GM12878 (cell line): ENCODE results near the gene STEAP1B. TPM values are rescaled to one million over a fixed set of nuclear protein-coding genes. Genes with fewer than 3 reads are reported as not detected.

Experiments used
- ATAC-seq: fragments of 200-7000 bp; cut with Tn5 transposase; 3 replicates; pipeline ENCODE4 v1.9.1; 2020; ENCODE audit warnings: mild to moderate bottlenecking, moderate library complexity
- BruUV-seq: library from RNA; stranded (reverse); fragments of 400-500 nt; replicated peaks from 2 replicates; lab custom pipeline; 2021; lab: Mats Ljungman, UMichigan
- CTCF ChIA-PET: fragments of 300-600 bp; sonication (Branson Sonifier 250); formaldehyde crosslinking; extraction: SDS; loops from one replicate; lab custom pipeline; 2021; ENCODE audit warnings: inconsistent platforms; lab: Yijun Ruan, JAX
- POLR2A ChIA-PET: fragments of 350-600 bp; formaldehyde crosslinking; extraction: SDS; loops from one replicate; lab custom pipeline; 2021; ENCODE audit warnings: inconsistent platforms; lab: Charles Lee
- RAD21 ChIA-PET: fragments of 300-600 bp; sonication (Branson Sonifier 250); formaldehyde crosslinking; loops from one replicate; lab custom pipeline; 2023; ENCODE audit warnings: antibody characterized with exemption; ENCODE audit not compliant: unreplicated experiment; lab: Charles Lee
- SMC1A ChIA-PET: fragments of 300-600 bp; sonication (Branson Sonifier 250); formaldehyde crosslinking; loops from one replicate; lab custom pipeline; 2023; ENCODE audit not compliant: unreplicated experiment, uncharacterized antibody; lab: Charles Lee
- DNase-seq: peaks from one replicate; pipeline ENCODE4 v3.0.0-alpha.2; 2011; ENCODE audit warnings: low read depth, low spot score
- FAIRE-seq: peaks from 3 replicates; lab custom pipeline; 2011; peaks lifted over from hg19 to GRCh38; lab: Jason Lieb, UNC
- H2AFZ ChIP-seq: 2 replicates; pipeline ENCODE4 v1.6.0; 2011; ENCODE audit warnings: low read depth, low read length, control low read depth; ENCODE audit not compliant: control insufficient read depth
- H3K27ac ChIP-seq: 2 replicates; pipeline ENCODE4 v1.5.1; 2011; ENCODE audit warnings: control low read depth; ENCODE audit not compliant: control insufficient read depth, insufficient read depth
- H3K27me3 ChIP-seq, 2 experiments: replicated peaks in 1 of 2; 2 replicates each; pipeline versions ENCODE4 v1.6.0 to v1.6.1; 2011; ENCODE audit warnings: low read length in 1 of 2; ENCODE audit not compliant: control insufficient read depth in 2 of 2, insufficient read depth in 2 of 2
- H3K36me3 ChIP-seq, 2 experiments: 2 replicates each; pipeline ENCODE4 v1.5.1; 2011; ENCODE audit warnings: low read length in 1 of 2; ENCODE audit not compliant: control insufficient read depth in 2 of 2, insufficient read depth in 2 of 2
- H3K4me1 ChIP-seq: 2 replicates; pipeline ENCODE4 v1.6.1; 2011; ENCODE audit warnings: mild to moderate bottlenecking, low read length, moderate library complexity, mixed read lengths; ENCODE audit not compliant: control insufficient read depth, insufficient read depth
- H3K4me2 ChIP-seq: 2 replicates; pipeline ENCODE4 v1.6.0; 2011; ENCODE audit warnings: control low read depth; ENCODE audit not compliant: control insufficient read depth, insufficient read depth
- H3K4me3 ChIP-seq: fragments of 200-600 bp; sonication (generic); 2 replicates; pipeline ENCODE4 v1.5.1; 2016
- H3K79me2 ChIP-seq: 2 replicates; pipeline ENCODE4 v1.6.0; 2011; ENCODE audit warnings: low read length; ENCODE audit not compliant: control insufficient read depth, insufficient read depth
- H3K9ac ChIP-seq: 2 replicates; pipeline ENCODE4 v1.8.0; 2011; ENCODE audit warnings: low read length, control low read depth, mixed read lengths; ENCODE audit not compliant: control insufficient read depth, insufficient read depth
- H3K9me3 ChIP-seq: replicated peaks from 3 replicates; pipeline ENCODE4 v1.5.1; 2011; ENCODE audit warnings: mild to moderate bottlenecking, low read length; ENCODE audit not compliant: control insufficient read depth, insufficient read depth
- H4K20me1 ChIP-seq: 2 replicates; pipeline ENCODE4 v1.6.0; 2011; ENCODE audit not compliant: control insufficient read depth, insufficient read depth
- ATF2 ChIP-seq: IDR thresholded peaks from 2 replicates; pipeline ENCODE4 v1.6.1; 2012; ENCODE audit warnings: low read length, inconsistent platforms
- CHD4 ChIP-seq: fragments of 200-600 bp; sonication (generic); IDR thresholded peaks from 2 replicates; pipeline ENCODE4 v1.6.1; 2016; ENCODE audit warnings: mild to moderate bottlenecking
- GABPA ChIP-seq: IDR thresholded peaks from 2 replicates; pipeline ENCODE4 v1.6.1; 2014; ENCODE audit warnings: antibody characterized with exemption, low read depth, mild to moderate bottlenecking, inconsistent platforms
- HDAC6 ChIP-seq: fragments of 200-600 bp; sonication (generic); IDR thresholded peaks from one replicate; pipeline ENCODE4 v1.8.0; 2017; ENCODE audit warnings: antibody characterized with exemption; ENCODE audit not compliant: unreplicated experiment
- NFXL1 ChIP-seq: fragments of 450-650 bp; IDR thresholded peaks from 2 replicates; pipeline ENCODE4 v1.6.1; 2017; ENCODE audit warnings: antibody characterized with exemption, mild to moderate bottlenecking, borderline replicate concordance
- PML ChIP-seq: IDR thresholded peaks from 2 replicates; pipeline ENCODE4 v1.6.1; 2012; ENCODE audit warnings: low read length, inconsistent platforms
- POLR2A ChIP-seq: IDR thresholded peaks from 2 replicates; pipeline ENCODE4 v1.6.1; 2011; ENCODE audit warnings: low read depth, mild to moderate bottlenecking, low read length
- RAD21 ChIP-seq: IDR thresholded peaks from 2 replicates; pipeline ENCODE4 v1.6.1; 2011; ENCODE audit warnings: mild to moderate bottlenecking, low read depth, low read length, moderate library complexity; ENCODE audit not compliant: insufficient read depth
- SIN3A ChIP-seq: IDR thresholded peaks from 2 replicates; pipeline ENCODE4 v1.6.1; 2012; ENCODE audit warnings: low read depth, low read length, improper control_type of control experiment
- SIX5 ChIP-seq: IDR thresholded peaks from 2 replicates; pipeline ENCODE4 v1.6.1; 2011; ENCODE audit warnings: mild to moderate bottlenecking, low read depth, low read length, moderate library complexity; ENCODE audit not compliant: severe bottlenecking
- SKIL ChIP-seq: fragments of 450-650 bp; IDR thresholded peaks from 2 replicates; pipeline ENCODE4 v1.6.1; 2017; ENCODE audit warnings: mild to moderate bottlenecking, low read depth, inconsistent platforms; ENCODE audit not compliant: poor library complexity, severe bottlenecking
- SPI1 ChIP-seq: IDR thresholded peaks from 2 replicates; pipeline ENCODE4 v1.6.1; 2011; ENCODE audit warnings: low read depth, mild to moderate bottlenecking, low read length, moderate library complexity, borderline replicate concordance; ENCODE audit not compliant: insufficient read depth
- STAT1 ChIP-seq: fragments of 450-650 bp; conservative IDR thresholded peaks from 2 replicates; pipeline ENCODE4 v1.6.1; 2014; ENCODE audit warnings: antibody characterized with exemption, mild to moderate bottlenecking
- TCF12 ChIP-seq: IDR thresholded peaks from 2 replicates; pipeline ENCODE4 v1.6.1; 2011; ENCODE audit warnings: low read depth, mild to moderate bottlenecking, low read length
- ZSCAN29 ChIP-seq: fragments of 450-650 bp; IDR thresholded peaks from 2 replicates; pipeline ENCODE4 v1.6.1; 2017; ENCODE audit warnings: mild to moderate bottlenecking, moderate library complexity
- WGBS: methylation state at CpG from one replicate; pipeline ENCODE4 v1.1.6; 2016; ENCODE audit warnings: low lambda C conversion rate; ENCODE audit not compliant: insufficient replicate concordance, insufficient coverage; ENCODE audit errors: missing lambda C conversion rate; 5-methylcytosine and 5-hydroxymethylcytosine counted together
- in situ Hi-C: fragments of 300-500 bp; cut with MboI; formaldehyde crosslinking; loops from 9 replicates; pipeline ENCODE4 v1.14.3; 2018; ENCODE audit warnings: mixed read lengths
- intact Hi-C: fragments of 100-400 bp; cut with micrococcal nuclease; formaldehyde crosslinking; loops from one replicate; pipeline ENCODE4 v1.14.2; 2022; ENCODE audit not compliant: unreplicated experiment
- polyA plus RNA-seq, 11 experiments: library from polyadenylated mRNA; depleted of rRNA in 4 of 11; unstranded in 6 of 11; stranded (reverse) in 5 of 11; fragments of >200 nt; fragmentation: Nextera tagmentation in 4 of 11; fragmentation: Illumina TruSeq in 1 of 11; extraction: Ambion mirVana in 4 of 11; extraction: Trizol in 1 of 11; gene quantifications; 1 replicate in 1 of 11; 2 replicates in 10 of 11; pipeline versions ENCODE4 v1.2.1 to v1.2.3, GENCODE V29; 2011 to 2016; ENCODE audit warnings: inconsistent platforms in 2 of 11, missing spikeins in 2 of 11, low read depth in 1 of 11
- total RNA-seq, 4 experiments: library from RNA; depleted of rRNA in 3 of 4; stranded (reverse); fragments of >200 nt in 3 of 4; fragmentation: Illumina TruSeq in 1 of 4; extraction: Trizol in 1 of 4; gene quantifications; 2 replicates each; pipeline versions ENCODE4 v1.2.1 to v1.2.3, GENCODE V29; 2013 to 2021

The STEAP1B gene
- total and polyA plus RNA-seq, 10 of the 15 experiments (the other 5 are each of a cell fraction or from before 2014, with no cell fraction given) = 0.14 TPM; not detected in 9

DNA sequence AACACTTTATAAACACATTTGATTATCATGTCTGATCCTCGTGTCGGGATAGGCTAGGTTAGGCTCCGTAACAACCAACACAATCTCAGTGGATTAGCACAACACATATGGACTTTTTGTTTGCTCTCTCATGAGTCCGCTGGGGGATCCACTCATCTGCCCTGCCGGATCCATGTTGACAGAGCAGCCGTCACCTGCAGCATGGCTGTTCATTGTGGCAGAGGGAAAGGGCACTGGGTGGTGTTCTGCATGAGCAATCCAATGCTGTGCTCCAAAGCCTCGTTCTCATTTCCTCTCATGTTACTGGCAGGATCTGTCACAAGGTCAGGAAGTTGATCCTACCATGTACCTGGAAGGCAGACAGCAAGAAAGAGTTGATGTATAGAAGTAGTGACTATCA, 80.5 kb downstream of the STEAP1B start:
- ChIA-PET RAD21 (no interaction called here), CTCF (no interaction called here), SMC1A (interaction anchor here (1.3 kb wide), 2 partner anchors 9 to 63 kb away, joined by 3 to 4 read pairs; no protein-coding TSS in a partner anchor), POLR2A (no interaction called here)
- H3K4me2 ChIP-seq = no peak overlapping the region
- H3K36me3 ChIP-seq = no peaks in the 10 kb centered on the region
- 49% methylated on average over 7 of the region's 7 CpGs for WGBS
- no peaks in the 10 kb centered on the region for H4K20me1 ChIP-seq
- no peaks in the 10 kb centered on the region; a peak in 1 of 4 replicates for H3K27me3 ChIP-seq
- H3K9me3 ChIP-seq = no peaks in the 10 kb centered on the region
- intact Hi-C loops = no loop called here
- no peak for ATAC-seq
- H2AFZ ChIP-seq = no peak overlapping the region
- no peaks in the 10 kb centered on the region for H3K79me2 ChIP-seq
- H3K4me3 ChIP-seq = no peak overlapping the region
- no TSS peak for BruUV-seq
- H3K9ac ChIP-seq = no peak overlapping the region
- no peak for TF ChIP-seq GABPA
- no peak for TF ChIP-seq SIX5
- TF ChIP-seq, all 136 proteins: peak for 0
- no peak for DNase-seq
- Histone ChIP-seq H3K4me1 (no peaks in the 10 kb centered on the region), H3K27ac (no peak overlapping the region)
- no peak for FAIRE-seq
- in situ Hi-C loops = no loop called here

DNA sequence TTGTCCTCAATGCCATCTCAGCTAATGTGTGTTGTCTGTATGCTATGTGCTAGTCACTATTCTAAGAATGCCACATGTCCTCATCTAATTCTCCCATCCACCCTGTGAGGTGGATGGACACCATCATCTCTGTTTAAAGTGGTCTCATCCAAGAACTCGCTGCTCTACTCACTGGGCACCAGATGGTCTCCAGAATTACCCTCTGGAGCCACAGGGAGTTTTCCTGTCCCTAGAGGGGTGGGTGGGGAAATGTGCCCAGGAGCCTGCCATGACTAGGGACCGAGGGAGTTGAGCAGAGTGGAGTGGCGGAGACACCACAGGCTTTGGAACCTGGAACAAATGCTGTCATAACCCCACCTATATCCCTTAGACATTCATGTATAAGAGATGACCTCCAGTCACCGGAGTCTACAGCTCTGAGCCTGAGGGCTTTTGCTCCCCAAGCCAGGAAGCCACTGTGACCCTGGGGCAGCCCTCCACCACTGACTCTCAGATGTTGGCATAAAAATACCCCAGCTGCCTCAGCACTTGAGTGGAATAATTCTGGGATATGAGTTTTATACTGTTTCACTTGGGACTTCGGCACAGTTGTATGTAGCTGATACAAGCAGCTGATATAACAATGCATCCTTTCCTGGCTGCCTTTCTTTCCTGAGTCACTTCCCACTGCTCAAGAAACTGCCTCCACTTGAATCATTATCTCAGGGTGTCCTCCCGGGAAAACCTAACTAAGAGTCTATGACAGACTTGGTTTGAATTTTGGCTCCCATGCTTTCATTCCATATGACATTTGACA, 81.5 kb downstream of the STEAP1B start:
- intact Hi-C loops = no loop called here
- POLR2A ChIA-PET = no interaction called here
- H3K4me2 ChIP-seq = no peak overlapping the region
- TF ChIP-seq ATF2 (no peak), HDAC6 (no peak), SPI1 (no peak), PML (no peak), ZSCAN29 (no peak), SIN3A (no peak), POLR2A (no peak), SKIL (no peak), STAT1 (no peak), TCF12 (no peak), CHD4 (no peak), NFXL1 (no peak), RAD21 (no peak)

More for the DNA sequence above, 81.5 kb downstream of the STEAP1B start:
- ATAC-seq = no peak
- H2AFZ ChIP-seq = no peak overlapping the region
- ChIA-PET CTCF (no interaction called here), RAD21 (no interaction called here), SMC1A (interaction anchor here (1.1 to 1.3 kb wide), 2 partner anchors 8 to 21 kb away, joined by 4 read pairs; no protein-coding TSS in a partner anchor)
- H3K79me2 ChIP-seq = no peaks in the 10 kb centered on the region
- no peaks in the 10 kb centered on the region for H4K20me1 ChIP-seq
- no peaks in the 10 kb centered on the region; a peak in 1 of 4 replicates for H3K27me3 ChIP-seq
- no peak for DNase-seq
- FAIRE-seq = no peak
- H3K9ac ChIP-seq = no peak overlapping the region
- BruUV-seq = no TSS peak
- no peaks in the 10 kb centered on the region for H3K4me1 ChIP-seq
- in situ Hi-C loops = no loop called here
- 38% methylated on average over 6 of the region's 6 CpGs for WGBS
- no peaks in the 10 kb centered on the region for H3K36me3 ChIP-seq
- no peaks in the 10 kb centered on the region for H3K9me3 ChIP-seq
- H3K4me3 ChIP-seq = no peak overlapping the region
- H3K27ac ChIP-seq = no peak overlapping the region
